ENCODE measurements around the gene TBKBP1.

The TBKBP1 gene

GRCh38 chr17:47693731-47694580, at the start of gene TBKBP1:
Gene TBKBP1 (plus strand): TSS chr17:47694161. CDS start chr17:47696113, 1,952 bp downstream.
- no peak for DNase-seq

GRCh38 chr17:47644324-47644723, 49.6 kb upstream of the TBKBP1 start:
- DNase-seq = no peak

- peak; percentile 91 for DNase-seq
Measured at GRCh38 chr17:47649153-47649971, 44.6 kb upstream of the TBKBP1 start, which contains the start of gene KPNB1. Gene KPNB1 (plus strand): TSS chr17:47649919. CDS start chr17:47650245, 326 bp downstream.

- no peak for DNase-seq
Measured at GRCh38 chr17:47649972-47650524, 43.9 kb upstream of the TBKBP1 start.

DNA sequence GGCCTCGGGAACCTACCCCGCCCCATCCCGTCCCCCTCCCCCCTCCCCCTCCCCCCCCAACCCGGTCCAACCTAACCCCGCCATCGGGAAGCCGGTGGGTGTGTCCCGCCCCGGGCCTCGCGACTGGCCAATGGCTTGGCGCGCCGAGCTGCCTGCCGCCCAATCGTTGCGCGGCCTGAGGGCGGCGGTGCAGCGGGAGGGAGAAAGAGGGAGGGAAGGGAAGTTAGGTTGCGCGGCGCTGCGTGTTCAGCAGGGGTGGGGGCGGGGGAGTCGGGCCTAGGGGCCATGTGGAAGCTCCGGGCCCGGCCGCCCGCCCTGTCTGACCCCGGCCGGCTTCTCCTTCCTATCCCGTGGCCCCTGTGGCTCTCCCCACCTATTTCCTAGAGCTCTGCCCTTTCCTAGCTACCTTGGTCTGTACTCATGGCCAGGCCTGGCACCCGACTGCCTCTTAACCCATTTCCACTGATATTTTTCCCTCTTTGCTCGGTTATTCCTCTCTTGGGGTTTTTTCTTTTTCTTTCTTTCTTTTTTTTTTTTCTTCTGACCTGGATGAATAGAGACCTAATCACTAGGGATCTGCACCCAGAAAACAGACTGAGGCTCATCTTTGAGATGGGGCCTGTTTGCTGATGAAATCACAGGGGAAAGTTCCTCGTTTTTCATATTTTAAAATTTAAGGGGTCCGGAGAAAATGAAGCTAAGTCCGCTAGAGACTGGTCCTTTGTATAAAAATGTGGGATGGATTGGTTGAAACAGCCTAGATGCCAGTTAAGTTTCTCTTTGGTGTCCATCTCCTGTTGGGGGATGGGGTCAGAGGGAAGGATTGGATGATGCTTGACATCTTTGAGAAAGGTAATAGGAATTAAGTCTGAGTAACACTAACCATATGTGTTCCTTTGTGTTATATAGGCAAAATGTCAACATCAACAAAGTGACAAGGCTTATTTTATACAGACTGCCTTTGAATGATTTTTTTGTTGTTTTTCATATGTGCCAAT, 43.1 kb upstream of the TBKBP1 start:
- peak; percentile 73 for DNase-seq

- no peak for DNase-seq
Measured at GRCh38 chr17:47651704-47652103, 42.3 kb upstream of the TBKBP1 start.

DNA sequence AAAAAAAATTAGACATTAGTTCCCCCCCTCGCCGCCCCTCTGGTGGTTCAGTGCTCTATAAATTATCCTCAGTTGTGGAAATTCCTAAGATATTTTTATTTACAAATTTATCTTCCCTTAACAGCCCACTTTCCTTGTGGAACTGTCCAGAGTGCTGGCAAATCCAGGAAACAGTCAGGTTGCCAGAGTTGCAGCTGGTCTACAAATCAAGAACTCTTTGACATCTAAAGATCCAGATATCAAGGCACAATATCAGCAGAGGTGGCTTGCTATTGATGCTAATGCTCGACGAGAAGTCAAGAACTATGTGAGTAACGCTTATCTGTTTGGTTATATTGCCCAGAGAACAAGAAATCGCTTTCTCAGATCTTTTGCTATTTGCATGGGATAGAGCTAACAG, 41.4 kb upstream of the TBKBP1 start:
- DNase-seq = no peak

DNA sequence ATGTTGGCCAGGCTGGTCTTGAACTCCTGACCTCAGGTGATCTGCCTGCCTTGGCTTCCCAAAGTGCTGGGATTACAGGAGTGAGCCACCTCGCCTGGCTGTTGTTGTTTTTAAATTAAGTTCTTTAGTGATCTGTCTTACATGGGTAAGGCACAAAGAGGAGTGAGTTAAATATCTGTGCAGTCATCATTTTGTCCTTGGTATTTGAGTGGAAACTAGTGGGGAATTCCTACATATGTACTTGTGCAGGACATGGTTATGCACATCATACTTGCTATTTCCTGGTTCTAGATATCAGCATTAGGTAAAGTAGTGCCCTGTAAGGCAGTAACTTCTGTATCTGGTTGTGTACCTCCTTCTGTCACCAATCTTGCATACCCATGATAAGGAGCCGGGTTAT, 40.5 kb upstream of the TBKBP1 start:
- no peak for DNase-seq

- no peak for DNase-seq
Measured at GRCh38 chr17:47654991-47655390, 39.0 kb upstream of the TBKBP1 start.

DNA sequence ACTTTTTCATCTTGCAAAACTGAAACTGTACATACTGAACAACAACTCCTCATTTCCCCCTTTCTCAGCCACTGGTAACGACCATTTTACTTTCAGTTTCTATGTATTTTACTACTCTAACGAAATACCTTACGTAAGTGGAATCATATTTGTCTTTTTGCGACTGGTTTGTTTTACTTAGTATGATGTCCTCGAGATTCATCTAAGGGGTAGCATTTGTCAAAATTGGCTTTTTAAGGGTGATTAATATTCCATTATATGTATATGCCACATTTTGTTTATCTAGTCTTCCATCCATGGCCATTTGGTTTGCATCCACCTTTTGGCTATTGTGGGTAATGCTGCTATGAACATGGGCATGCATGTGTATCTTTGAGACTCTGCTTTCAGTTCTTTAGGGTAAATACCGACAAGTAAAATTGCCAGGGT, 33.9 kb upstream of the TBKBP1 start:
- DNase-seq = no peak

DNA sequence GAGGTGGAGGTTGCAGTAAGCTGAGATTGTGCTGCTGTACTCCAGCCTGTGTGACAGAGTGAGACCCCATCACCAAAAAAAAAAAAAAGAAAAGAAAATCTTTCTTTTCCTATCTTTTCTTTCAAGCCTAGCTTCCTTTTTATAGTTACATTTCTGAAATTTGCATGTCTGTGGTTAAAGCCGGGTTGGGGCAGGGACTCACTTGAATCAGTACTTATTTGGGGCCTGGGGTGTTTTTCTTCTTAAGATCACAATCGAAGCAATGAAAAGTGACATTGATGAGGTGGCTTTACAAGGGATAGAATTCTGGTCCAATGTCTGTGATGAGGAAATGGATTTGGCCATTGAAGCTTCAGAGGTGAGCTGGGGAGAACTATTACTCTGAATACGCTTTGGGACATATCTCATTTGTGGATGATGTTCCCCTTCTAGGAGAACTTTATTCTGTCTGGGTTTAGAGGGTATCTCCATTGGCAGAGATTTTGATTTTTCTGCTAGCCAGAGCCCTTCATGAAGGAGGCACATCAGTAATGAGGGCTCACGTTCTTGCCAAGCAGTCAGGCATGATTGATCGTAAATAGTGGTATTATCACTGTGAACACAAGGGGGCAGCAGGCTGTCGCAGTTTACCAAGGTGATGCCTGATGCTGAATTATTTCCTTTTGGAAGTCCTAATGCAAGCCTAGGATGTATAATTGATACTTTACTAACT, 29.9 kb upstream of the TBKBP1 start:
- DNase-seq = peak; percentile 11

DNA sequence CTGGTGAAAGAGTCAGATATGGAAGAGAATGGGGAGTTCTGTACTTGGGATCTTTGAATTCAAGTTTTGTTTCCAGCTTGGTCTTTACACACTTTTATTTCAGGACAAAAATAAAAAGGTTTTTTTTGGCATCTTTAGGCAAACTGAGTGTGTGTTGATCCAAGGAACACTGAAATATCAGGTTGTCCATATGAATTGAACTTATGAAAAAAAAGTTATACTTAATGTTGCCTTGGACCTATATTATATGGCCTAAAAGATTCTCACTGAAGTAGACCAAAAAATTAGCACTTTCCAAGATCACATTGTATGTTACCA, 29.4 kb upstream of the TBKBP1 start:
- no peak for DNase-seq

- no peak for DNase-seq
Measured at GRCh38 chr17:47665655-47666054, 28.3 kb upstream of the TBKBP1 start.

- no peak for DNase-seq
Measured at GRCh38 chr17:47669081-47669480, 24.9 kb upstream of the TBKBP1 start.

GRCh38 chr17:47670064-47670463, 23.9 kb upstream of the TBKBP1 start:
- no peak for DNase-seq

DNA sequence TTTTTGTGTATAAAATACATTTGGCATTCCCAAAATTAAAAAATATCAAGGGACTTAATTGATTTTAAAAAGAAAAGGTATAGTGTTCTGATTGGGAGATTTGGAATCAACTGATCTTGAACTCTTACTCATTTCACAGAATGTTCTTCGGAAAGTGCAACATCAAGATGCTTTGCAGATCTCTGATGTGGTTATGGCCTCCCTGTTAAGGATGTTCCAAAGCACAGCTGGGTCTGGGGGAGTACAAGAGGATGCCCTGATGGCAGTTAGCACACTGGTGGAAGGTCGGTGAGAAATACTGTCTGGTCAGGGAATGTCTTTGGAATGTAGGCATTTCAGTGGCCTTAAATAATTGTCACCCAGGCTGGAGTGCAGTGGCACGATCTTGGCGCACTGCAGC, 19.5 kb upstream of the TBKBP1 start:
- no peak for DNase-seq

DNA sequence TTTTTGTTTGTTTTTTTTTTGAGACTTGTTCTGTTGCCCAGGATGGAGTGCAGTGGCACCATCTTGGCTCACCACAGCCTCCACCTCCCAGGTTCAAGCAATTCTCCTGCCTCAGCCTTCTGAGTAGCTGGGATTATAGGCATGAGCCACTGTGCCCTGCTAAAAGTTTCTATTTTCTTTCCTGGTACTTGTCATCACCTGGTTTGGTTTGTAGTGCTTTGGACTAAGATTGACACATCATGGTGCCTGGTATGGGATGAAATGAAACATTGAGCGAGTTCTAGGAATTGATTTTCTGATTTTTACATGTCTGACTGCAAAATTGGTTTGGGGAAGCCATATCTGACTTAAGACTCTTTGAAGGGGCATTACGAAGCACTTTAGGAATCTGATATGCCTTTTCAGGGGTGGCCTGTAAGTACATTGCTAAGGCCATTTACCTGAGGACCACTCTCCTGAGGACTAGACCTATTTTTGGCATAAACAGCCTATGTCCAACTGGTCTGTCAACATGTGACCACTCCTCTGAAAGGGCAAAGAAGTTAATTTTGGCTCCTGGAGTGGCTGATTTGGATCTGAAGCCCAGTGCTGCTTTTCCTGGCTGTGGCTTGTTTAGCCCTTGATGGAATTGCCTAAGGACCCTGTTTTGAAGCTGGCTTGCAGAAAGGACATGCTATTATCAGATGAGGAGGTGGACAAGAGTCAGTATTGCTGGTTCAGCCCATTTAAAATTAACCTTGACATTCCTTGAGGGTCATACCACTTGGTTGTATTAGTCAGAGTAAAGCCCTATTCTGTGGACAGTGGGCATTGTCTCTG, 18.4 kb upstream of the TBKBP1 start:
- no peak for DNase-seq

GRCh38 chr17:47676199-47676472, 17.8 kb upstream of the TBKBP1 start:
- no peak for DNase-seq

GRCh38 chr17:47676510-47677165, 17.3 kb upstream of the TBKBP1 start:
- no peak for DNase-seq

DNA sequence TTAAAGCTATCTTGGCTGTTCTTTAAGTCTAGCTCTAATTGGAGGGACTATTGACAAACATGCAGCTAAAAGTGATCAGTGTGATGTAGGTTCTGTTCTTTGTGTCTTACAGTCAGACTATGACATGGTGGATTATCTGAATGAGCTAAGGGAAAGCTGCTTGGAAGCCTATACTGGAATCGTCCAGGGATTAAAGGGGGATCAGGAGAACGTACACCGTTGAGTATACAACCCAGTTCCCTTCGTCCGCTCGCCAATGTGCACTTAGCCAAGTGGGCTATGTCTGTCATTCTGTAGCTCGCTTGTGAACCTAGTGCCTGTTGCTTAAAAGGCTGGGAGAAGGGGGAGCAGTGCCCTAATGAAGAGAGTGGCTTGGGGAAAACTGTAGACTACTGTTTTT, 15.8 kb upstream of the TBKBP1 start:
- no peak for DNase-seq

- DNase-seq = no peak
Measured at GRCh38 chr17:47682138-47682537, 11.8 kb upstream of the TBKBP1 start.

Measured in NCI-H187 treated with DMSO at 0.1 percent for 48 hours (cell line).